ENCODE data around the gene RPTOR.
A peak's percentile ranks its signal among the peaks of the same experiment; 100 is the strongest.
"Not testable (repeated sequence)": the region's sequence is repeated elsewhere in the genome, so short reads cannot be mapped to it uniquely, and the experiment has no call there.

The RPTOR gene

DNA sequence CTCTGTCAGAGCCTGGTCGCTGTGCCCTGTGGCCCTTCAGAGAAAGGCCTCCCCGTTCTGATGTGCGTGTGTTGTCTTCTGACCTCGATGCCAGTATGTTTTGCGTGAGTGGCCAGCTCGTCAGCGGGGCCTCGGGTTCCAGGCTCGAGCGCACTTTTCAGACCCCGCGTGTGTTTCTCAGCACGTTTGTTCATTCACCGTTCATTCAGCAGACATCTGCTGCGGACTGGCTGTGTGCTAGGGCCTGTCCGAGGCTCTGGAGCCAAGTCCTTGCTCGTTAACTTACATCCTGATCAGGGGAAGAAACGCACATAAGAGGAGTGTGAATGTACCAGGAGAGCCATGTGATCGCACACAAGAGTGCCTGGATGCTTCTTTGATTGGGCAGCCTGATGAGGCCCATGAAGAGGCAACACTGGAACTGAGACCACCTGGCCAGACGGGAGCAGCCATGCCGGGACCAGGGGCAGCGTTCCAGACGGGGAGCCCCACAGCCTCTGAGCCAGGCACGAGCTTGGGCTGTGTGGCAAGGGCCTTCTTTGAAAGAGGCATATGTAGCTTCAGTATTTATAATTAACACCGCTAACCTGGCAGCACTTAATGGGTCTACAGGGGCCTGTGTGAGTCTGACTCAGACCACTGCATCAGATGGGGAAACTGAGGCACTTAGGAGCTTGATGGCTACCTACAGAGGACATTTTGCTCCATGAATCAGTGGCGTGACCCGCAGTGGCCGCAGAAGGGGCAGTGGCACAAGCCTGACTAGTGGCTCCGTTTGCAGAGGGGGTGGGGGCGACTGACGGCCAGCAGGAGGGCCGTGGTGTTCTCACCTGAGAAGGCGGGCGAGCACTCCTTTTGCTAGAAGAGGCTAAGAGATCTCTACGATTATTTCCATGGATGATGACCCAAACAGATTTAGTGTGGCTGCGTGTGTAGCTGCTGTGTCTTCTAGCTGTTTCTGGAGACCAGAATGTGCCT, 259.1 kb downstream of the RPTOR start:
- peak in 1 of 2 experiments; percentile 0 for DNase-seq

DNA sequence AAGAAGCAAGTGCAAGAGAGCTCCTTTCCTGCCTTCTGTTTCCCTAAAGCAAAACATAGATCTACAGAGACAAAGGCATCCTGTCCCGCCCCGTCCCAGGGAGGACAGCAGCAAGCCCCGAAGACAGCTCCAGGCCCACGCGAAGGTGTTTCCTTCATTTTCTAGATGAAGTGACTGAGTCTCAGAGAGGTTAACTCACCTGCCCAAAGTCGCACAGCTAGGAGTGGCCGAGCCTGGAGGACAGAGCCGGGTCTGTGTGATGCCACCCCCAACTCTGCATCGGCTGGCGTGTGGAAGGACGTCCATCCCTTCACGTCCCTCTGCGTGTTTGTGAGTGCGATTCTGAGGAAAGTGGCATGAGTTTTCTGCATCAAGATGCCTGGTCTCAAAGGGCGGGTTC, 259.8 kb downstream of the RPTOR start:
- DNase-seq = peak in 1 of 2 experiments; percentile 21

DNA sequence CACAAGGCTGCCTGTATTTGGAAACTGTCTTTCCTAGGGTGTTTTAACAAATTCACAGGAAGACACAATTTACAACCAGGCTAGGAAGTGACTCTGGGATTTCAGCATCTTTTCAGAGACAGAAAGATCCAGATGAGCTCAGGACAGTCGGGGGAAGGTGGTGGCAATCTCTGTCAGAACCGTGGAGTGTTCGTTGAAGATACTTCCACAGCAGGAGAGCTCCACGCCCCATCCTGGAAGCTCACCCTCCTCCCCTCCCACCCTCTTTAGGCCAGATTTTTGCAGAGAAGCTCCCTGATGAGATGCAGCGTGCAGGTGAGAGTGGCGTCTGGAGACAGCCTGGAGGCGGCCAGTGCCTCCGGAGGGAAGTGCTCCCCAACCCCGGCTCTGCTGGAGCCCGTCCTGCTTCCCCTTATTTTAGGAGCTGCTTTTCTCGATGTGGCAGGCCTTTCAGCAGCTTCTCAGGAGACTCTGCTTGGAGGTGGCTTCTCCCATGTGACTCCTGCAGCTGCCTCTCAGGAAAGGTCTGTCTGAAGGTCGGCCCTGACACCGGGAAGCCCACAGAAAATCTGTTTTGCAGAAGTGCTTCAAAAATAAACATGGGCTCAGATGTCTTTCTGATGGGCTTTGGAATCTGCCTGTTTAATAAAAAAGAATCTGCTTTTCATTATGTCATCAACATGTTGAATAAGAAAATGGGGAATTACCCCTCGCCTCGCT, 260.6 kb downstream of the RPTOR start:
- DNase-seq = peak in 1 of 2 experiments; percentile 0

DNA sequence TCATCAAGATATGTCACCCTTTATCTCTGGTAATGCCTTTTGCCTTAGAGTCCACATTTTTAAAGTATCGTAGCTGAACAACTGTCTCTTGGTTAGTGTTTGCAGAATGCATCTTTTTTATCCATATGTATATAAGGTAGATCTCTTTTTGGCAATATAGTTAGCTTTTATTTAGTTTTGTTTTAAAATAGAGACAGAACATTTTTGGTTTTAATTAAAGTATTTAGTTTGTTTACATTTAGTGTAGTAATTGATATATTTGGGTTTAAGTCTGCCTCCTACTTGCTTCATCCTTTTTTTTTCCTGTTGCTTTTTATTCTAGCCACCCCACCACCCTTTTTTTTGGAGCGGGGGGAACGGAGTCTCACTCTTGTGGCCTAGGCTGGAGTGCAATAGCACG, 262.4 kb downstream of the RPTOR start:
- no peak for DNase-seq

DNA sequence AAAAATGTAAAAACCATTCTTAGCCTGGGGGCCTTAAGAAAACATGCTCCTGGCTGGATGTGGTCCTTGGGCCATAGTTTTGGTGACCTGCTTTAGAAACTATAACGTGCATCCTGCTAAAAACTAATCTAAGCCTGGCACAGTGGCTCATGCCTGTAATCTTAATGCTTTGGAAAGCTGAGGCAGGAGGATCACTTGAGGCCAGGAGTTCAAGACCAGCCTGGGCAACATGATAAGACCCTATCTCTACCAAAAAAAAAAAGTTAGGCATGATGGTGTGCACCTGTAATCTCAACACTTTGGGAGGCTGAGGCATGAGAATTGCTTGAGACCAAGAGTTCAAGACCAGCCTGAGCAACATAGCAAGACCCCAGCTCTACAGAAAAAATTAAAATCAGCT, 263.2 kb downstream of the RPTOR start:
- no peak for DNase-seq

DNA sequence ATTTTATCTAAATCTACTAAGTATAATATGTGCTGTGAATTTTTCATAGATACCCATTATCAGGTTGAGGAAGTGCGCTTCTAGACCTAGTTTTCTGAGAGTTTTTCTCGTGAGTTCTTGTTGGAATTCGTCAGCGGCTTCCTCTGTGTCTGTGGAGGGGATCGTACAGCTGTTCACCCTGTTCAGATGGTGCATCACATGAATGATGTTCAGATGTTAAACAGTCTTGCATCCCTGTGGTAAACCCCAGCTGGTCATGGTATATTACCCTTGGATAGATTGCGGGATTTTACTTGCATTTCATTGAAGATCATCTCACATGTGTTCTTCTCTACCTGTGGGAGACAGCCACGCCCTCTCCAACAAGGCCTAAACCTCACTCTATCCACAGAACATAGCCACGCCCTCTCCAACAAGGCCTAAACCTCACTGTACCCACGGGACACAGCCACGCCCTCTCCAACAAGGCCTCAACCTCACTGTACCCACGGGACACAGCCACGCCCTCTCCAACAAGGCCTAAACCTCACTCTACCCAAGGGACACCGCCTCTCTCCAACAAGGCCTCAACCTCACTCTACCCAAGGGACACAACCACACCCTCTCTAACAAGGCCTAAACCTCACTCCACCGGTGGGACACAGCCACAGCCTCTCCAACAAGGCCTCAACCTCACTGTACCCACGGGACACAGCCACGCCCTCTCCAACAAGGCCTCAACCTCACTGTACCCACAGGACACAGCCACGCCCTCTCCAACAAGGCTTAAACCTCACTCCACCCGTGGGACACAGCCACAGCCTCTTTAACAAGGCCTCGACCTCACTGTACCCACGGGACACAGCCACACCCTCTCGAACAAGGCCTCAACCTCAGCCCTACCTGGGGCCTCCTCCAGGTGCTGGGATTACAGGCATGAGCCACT, 266.8 kb downstream of the RPTOR start:
- DNase-seq = peak in 1 of 2 experiments; percentile 1

DNA sequence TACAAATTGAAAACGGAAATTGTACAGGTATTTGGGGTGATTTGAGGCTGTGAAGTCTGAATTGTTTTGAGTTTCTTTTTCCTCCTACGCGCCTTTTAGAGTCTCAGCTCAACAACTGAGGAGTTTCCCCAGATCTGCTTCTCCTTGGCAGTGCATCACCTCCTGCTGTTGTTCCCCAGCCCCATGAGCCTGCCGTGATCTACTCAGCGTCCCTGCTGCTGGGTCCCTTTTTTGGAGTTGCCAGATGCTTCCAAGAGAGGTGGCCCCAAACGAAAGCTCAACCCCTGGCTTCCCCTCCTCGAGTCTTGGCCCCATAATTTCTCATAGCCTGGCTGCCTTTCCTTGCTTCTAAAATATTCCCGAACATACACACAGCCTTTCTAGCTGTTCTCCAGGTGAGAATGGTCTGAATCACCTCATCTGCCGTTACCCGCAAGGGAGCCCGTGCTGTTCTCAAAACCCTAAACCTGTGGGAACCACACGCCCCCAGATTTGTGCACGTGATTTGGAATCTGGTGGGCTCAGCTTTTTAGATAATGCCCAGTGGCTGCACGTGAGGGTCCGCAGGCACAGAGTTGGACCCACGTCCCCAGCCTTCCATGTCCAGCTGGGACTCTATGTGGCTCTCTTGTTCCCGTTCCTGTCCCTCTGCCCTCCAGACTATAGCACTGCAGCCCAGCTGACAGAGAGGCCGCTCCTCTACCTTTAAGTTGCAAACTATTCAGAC, 267.9 kb downstream of the RPTOR start:
- peak in 1 of 2 experiments; percentile 40 for DNase-seq

DNA sequence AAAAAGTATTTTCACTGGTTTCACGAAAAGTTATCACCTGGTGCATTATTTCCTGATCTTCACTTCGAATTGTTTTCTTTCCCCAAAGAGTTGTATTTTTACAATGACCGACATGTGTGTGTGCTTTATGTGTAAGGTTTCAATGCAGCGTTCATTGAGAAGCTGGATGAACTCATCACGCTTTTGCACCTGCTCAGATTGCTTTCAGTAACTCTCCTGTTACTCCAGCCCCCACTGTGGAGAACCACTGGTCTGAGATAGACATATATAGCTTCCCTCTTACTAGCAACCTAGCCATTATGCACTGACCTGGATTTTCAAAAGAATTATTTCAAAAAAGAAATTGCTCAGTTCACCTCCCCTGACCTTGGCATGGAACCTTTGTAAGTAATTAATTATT, 268.7 kb downstream of the RPTOR start:
- no peak for DNase-seq

DNA sequence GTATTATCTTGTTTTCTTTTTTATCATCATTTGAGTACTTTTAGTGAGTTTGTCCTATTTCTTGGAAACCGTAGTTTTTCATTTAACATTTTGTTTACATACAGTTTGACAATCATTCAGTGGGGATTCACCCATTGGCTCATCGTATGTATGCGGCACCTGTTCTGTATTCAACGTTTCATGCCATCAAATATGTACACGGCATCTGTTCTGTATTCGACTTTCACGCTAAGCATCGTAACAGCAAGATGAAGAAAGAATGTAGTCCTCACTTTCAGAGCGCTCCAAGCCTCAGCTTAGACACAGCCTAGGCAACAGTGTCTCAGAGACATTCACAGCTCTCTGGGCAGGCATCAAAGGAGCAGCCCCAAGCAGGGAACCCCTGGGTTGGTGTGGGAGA, 269.9 kb downstream of the RPTOR start:
- DNase-seq = no peak

DNA sequence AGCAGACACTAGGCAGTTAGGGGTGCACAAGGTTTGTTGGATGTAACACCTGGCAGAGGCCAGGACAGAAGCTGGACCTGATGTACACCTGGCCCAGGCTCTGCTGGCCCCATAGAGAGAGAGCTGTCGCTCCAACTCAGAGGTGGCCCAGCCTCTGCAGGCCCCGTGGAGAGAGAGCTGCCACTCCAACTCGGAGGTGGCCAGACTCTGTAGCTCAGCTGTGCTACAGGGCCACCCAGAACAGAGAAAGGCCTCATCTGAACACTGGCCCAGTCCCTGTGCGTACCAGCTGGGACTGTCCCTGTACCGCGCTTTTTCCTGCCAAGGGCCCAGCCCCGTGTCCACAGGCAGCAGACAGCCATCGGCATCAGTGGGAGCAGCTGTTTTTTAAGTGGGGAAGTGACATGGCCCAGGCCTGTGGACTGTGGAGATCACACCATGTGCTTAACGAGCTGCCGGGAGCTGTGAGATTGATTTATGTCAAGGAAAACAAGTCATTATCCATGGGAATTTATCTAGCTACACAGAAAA, 270.6 kb downstream of the RPTOR start:
- no peak for DNase-seq

DNA sequence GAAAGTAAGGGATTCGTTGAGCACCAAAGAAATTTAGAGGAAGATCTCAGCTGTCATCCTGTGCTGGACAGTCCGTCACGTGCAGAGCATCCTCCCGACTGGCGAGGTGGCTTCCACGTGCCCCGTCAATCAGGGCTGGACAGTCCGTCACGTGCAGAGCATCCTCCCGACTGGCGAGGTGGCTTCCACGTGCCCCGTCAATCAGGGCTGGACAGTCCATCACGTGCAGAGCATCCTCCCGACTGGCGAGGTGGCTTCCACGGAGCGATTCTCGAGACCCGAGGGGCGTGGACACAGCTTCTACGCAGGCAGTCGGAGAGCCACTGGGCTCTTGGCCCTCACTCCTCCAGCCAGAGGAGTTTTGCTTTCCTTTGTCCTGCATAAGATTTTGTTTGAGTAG, 271.1 kb downstream of the RPTOR start:
- not testable (repeated sequence) for DNase-seq

DNA sequence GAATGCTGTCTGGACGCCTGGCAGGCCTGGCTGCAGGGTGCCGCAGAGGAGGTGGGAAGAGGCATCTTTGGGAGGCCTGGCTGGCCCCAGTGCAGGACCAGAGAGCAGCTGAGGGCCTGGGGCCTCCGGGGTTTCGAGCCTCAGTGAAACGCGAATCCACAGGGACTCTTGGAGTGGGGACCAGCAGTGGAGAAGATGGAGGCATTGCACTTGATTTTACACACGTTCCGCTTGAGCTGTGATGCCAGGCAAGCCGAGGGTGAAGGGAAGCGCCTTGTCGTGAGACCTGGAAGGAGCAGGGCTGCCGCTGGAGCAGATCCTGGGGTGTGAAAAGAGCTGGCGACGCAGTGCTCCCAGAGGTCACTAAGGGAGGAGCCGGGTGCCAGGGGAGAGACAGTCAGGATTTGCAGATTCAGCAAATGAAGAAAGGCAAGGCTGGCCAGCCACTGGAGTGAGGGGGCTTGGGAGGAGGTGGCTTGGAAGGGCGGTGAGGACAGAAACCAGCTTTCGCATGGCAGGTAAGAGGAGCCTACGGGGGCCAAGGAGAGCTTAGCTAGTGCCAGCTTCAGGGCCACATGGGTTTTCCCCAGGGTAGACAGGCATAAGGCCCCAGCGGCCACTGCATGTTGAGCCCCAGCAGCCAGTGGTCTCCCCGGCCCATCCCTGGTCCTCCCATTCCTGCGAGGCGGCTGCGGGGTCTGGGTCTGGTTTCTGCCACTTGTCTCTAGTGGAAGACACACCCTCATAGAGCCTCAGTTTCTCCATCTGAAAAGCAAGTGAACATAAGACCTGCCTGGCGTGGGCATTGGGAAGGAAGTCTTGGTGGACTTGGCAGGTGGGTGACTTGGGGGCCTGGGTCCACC, 271.8 kb downstream of the RPTOR start:
- DNase-seq = no peak

DNA sequence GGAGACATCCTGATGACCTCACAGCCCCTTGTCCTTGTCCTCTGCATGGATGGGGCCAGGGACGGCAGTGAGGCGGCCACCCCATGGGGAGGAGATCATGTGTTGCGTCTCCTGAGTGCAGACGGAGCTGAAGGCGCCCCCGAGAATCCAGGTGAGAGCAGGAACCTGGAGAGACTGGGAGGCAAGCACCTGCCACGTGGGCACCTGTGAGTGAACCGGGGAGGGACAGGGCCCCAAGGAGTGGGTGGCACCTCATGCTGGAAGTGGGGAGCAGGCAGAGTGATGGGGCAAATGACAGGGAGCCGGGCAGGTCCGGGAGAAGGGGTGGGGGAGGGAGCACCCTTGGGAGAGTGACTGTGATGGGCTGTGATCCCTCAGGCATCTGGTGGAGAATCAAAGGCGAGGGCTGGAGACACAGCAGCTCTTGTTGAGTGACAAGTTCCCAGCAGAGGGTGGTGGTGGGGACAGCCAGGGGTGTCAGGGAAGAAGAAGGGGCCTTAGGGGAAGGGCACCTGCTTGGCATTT, 272.7 kb downstream of the RPTOR start:
- no peak for DNase-seq

DNA sequence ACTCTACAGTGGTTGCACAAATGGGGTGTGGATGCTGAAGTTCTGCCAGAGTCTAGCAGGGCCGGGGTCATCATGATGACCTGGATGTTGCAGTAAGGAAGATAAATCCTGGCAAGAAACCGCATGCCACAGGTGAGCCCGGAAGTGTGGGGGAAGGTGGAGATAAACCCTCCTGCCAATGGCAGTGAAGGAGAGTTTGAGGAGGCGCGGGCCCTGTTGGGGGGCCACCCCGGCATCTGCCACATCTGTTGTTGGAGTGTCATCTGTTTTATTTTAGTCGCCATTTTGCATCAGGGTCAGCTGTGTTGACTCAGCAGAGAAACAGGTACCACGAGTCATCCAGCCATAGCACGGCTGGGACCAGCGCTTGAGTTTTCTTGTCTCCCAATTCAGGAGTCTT, 273.2 kb downstream of the RPTOR start:
- no peak for DNase-seq

DNA sequence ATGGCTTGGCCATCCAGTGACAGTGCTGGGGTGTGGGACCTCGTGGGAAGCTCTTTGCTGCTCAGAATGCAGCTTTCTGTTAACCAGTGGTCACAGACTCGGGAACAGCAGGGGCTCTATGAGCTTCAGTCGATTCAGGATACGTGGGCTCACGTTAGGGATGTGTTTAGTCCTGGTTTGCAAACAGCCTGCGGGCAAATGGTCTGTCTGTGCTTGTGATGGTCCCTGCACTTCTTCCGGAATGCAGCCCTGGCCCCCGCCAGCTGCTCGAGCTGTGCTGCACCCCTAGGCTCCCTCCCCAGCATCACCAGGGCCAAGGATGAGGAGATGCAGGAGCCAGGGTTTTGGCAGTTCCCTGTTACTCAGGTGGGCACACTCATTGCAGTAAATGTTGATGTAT, 274.2 kb downstream of the RPTOR start:
- DNase-seq = peak in 1 of 2 experiments; percentile 0

DNA sequence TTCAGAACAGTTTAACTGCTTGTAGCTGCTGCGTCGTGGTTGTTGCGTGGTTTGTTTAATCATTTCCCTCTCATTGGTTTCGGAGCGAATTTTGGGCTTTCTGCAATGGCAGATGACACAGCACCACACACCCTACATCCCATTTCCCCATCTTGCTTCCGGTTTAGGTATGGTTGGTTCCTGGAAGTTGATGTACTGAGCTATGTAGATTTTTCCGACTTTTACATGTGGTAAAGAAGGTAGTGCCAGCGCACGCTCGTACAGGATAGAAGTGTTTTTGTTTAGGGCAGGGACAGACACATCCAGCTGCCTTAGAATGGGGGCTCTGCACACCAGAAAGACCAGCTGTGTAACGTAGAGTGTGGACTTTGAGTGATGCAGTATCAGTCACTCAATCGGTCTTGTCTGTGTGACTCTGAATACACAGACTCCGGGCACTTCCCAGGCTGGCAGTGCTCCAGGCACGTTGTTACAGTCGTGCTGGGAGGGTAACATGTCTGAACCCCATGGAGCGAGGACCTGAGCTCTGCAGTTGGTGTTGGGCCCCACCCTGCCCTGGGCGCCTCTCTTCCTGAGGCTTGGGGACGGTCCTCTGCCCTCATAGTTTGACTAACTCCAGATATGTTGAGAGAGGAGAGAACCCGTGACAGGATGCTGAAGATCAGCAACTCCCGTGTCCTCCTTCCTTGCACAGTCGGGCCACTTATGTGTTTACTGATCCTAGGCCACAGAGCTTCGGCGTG, 275.0 kb downstream of the RPTOR start:
- no peak for DNase-seq

DNA sequence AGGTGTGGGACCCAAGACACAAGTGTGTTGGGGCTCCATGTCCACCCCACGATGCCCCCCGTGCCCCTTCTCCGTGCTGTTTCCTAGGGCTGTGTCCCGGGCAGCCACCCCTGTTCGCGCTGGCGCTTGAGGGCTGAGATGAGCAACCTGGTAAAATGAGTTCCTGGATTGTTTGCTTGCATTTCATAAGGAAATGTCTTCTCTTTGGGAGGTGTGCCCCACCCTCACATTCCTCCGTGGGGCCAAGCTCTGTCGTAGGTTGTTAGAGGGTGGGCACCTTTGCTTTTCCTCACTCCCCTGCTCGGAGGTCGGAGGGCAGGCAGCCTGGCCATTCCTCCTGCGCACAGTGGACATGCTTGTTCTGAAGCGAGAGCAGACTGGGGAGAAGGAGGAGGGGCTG, 275.7 kb downstream of the RPTOR start:
- DNase-seq = no peak

DNA sequence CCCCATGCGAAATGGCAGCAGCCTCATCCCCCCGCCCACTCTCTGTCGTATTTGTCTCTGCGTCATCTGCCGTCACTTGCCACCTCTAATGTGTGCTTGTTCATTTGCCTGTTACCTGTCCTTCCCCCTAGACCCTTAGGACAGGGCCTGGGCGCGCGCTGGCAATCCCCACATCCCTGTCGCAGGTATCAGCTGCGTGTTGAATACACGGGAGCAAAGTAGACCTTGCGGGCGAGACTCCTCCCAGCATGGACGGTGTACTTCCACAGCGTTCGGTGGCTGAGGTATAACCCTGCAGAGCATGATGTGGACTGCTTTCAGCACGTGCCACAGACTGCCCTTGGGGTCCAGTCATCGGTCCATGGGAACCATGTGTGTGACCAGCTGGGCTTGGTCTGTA, 276.9 kb downstream of the RPTOR start:
- no peak for DNase-seq

DNA sequence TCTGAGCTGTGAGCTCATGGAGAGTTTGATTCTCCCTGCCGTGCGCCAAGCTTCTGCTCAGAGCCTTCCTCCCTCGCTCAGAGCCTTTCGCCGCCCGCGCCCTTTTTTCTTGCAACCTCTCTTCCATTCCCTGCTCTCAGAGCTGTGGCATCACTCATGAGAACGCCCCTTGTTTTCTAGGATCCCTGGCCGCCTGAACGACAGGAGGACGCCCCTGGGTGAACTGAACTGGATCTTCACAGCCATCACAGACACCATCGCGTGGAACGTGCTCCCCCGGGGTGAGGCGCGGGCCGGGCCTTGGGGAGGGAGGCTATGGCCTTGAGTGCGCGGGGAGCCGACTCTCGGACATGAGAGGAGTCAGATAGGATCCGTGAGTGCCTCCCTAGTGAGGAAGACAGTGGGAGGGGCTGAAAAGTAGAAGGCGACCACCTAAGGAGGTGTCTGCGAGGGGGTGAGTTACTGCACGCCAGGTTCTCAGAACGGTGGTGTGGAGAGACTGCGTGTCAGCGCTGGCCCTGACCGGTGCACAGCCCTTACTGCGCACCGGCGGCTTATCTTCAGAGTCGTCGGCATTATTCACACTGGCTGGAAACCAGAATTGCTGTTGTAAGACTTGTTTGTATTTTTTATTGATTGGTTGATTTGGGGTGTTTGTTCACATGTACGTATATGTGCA, 277.5 kb downstream of the RPTOR start:
- DNase-seq = no peak

Data from stimulated activated CD4-positive, alpha-beta T cell treated with anti-CD3 and anti-CD28 coated beads, Interleukin-4, amount 100 ng/mL, for 4 hours (primary cell).